ENCODE data around the gene PTTG1IP2.

The PTTG1IP2 gene

GRCh38 chr7:90474284-90475210 is 5.1 kb downstream of the PTTG1IP2 start:
- DNase-seq (ENCODE audit: low read depth in 2 of 2): no peak

GRCh38 chr7:90483251-90483650 is 13.8 kb downstream of the PTTG1IP2 start:
- DNase-seq (ENCODE audit: low read depth in 2 of 2): no peak

- DNase-seq (ENCODE audit: low read depth in 2 of 2): no peak
Observed at GRCh38 chr7:90484706-90485105, 15.3 kb downstream of the PTTG1IP2 start.

GRCh38 chr7:90485734-90486316 is 16.4 kb downstream of the PTTG1IP2 start:
- no peak for DNase-seq (ENCODE audit: low read depth in 2 of 2)

DNA sequence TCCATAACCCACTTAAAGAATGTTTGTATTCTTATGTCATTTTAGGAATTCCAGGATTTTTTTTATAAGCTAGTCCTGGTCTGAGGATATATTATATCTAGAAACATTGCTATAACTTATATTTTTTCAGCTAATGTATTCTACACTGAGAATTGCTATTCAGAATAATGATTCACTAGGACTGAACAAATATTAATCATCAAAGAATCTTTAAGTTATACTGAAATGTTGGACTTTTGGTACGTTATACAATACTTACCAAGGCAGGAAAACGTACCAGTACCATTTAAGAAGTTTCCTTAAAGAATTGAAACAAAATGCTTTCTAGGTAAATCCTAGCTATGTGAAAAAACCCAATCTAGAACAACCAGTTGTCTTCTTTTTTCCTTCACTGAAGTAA is 18.4 kb downstream of the PTTG1IP2 start:
- no peak for DNase-seq (ENCODE audit: low read depth in 2 of 2)

GRCh38 chr7:90488220-90488619 is 18.8 kb downstream of the PTTG1IP2 start:
- DNase-seq (ENCODE audit: low read depth in 2 of 2): no peak

- DNase-seq (ENCODE audit: low read depth in 2 of 2): no peak
Observed at GRCh38 chr7:90492250-90492649, 22.8 kb downstream of the PTTG1IP2 start.

GRCh38 chr7:90495241-90495640 is 25.8 kb downstream of the PTTG1IP2 start:
- DNase-seq (ENCODE audit: low read depth in 2 of 2): no peak

GRCh38 chr7:90502539-90502938 is 33.1 kb downstream of the PTTG1IP2 start:
- no peak for DNase-seq (ENCODE audit: low read depth in 2 of 2)

- DNase-seq (ENCODE audit: low read depth in 2 of 2): no peak
Observed at GRCh38 chr7:90503367-90503766, 33.9 kb downstream of the PTTG1IP2 start.

GRCh38 chr7:90507692-90508091 is 38.3 kb downstream of the PTTG1IP2 start:
- DNase-seq (ENCODE audit: low read depth in 2 of 2): no peak

GRCh38 chr7:90511776-90512175 is 42.3 kb downstream of the PTTG1IP2 start:
- no peak for DNase-seq (ENCODE audit: low read depth in 2 of 2)

GRCh38 chr7:90512821-90513254 is 43.4 kb downstream of the PTTG1IP2 start:
- no peak for DNase-seq (ENCODE audit: low read depth in 2 of 2)

DNA sequence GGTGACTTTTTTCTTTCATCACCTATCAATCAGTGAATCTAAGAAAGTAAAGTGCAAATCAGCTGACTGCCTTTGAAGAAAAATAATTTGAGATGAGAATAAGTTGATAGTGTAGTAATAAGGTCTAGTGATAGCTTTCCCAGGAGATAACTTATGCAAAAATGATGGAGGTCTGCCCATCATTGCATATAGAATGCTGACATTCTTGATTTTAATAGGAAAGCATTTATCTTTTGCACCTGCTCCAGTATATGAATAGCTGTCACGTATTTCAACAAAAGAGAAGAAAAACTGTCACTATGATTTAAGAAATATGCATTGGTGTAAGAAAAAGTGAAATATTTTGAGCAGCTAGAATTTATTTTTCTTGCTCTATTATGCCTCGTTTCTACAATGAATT is 46.8 kb downstream of the PTTG1IP2 start:
- DNase-seq (ENCODE audit: low read depth in 2 of 2): no peak

GRCh38 chr7:90518630-90519029 is 49.2 kb downstream of the PTTG1IP2 start:
- no peak for DNase-seq (ENCODE audit: low read depth in 2 of 2)

DNA sequence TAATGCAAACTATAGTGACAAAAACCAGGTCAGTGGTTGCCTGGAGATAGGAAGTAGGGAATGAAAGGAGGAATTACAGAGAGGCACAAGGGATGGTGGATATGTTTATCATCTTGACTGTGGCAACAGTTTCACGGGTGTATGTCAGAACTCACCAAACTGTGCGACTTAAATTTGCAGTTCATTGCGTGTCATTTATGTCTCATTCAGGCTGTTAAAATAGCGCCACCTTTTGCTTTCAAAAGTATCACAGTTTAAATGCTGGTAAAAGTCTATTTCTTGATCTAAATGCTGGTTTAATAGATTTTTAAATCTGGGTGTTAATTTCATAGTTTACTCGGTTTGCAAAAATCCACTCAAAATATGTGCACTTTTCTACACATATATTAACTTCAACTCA is 51.0 kb downstream of the PTTG1IP2 start:
- no peak for DNase-seq (ENCODE audit: low read depth in 2 of 2)

GRCh38 chr7:90530263-90530662 is 60.8 kb downstream of the PTTG1IP2 start:
- DNase-seq (ENCODE audit: low read depth in 2 of 2): no peak

- DNase-seq (ENCODE audit: low read depth in 2 of 2): no peak
Observed at GRCh38 chr7:90532231-90532929, 62.9 kb downstream of the PTTG1IP2 start.

GRCh38 chr7:90536449-90536848 is 67.0 kb downstream of the PTTG1IP2 start:
- no peak for DNase-seq (ENCODE audit: low read depth in 2 of 2)

GRCh38 chr7:90538405-90538804 is 69.0 kb downstream of the PTTG1IP2 start:
- DNase-seq (ENCODE audit: low read depth in 2 of 2): no peak

- no peak for DNase-seq (ENCODE audit: low read depth in 2 of 2)
Observed at GRCh38 chr7:90540406-90540805, 71.0 kb downstream of the PTTG1IP2 start.

- DNase-seq (ENCODE audit: low read depth in 2 of 2): no peak
Observed at GRCh38 chr7:90551036-90551435, 81.6 kb downstream of the PTTG1IP2 start.

DNA sequence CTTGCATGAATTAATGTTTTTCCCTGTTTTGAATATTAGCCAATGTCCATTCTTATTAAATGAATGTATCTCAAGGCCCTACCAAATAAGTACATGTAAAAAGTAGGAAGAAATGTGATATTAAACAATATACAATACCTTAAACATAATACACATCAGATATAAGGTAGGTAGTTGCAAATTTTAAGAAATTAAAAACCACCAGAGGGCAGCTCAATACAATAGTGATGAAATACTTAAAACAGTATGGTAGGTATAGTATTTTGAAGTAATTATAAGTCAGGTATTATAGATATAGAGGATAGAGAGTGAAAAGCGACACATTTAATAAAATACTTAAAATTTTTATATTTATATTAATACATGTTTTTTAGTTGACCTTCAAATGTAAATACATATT is 83.1 kb downstream of the PTTG1IP2 start:
- DNase-seq (ENCODE audit: low read depth in 2 of 2): no peak

Measured in stimulated activated CD8-positive, alpha-beta memory T cell treated with anti-CD3 and anti-CD28 coated beads, Interleukin-2, amount 100 ng/mL, for 48 hours (primary cell).